Bone marrow (tissue), 2 donors: ENCODE results near the gene INS.
"Not testable (repeated sequence)": the region's sequence is repeated elsewhere in the genome, so short reads cannot be mapped to it uniquely, and the experiment has no call there.

Experiments used
- DNase-seq, 2 donors: peaks; one replicate each; lab custom pipeline; 2025; lab: John Stamatoyannopoulos, UW

Gene INS

DNA sequence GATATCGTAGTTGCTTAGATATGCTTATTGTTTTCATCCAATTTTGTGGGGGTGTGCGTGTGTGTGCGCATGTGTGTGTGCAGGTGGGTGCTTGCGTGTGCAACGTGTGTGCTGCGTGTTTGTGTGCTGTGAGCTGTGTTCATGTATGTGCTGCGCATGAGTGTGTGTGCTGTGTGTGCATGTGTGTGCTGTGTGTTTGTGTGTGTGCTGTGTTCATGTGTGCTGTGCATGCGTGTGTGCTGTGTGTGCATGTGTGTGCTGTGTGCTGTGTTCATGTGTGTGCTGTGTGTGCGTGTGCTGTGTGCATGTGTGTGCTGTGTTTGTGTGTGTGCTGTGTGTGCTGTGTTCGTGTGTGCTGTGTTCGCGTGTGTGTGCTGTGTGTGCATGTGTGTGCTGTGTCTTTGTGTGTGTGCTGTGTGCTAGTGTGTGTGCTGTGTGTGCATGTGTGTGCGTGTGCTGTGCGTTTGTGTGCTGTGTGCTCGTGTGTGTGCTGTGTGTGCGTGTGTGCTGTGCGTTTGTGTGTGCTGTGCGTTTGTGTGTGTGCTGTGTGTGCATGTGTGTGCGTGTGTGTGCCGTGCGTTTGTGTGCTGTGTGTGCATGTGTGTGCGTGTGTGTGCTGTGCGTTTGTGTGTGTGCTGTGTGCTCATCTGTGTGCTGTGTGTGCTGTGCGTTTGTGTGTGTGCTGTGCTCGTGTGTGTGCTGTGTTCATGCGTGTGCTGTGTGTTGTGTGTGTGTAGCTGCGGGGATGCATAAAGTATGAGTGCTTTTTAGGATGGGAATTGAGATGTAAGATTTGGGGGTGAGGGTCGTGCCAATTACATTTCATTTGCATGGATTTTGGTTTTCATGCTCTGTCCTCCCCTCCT lies 29.4 kb downstream of the INS start:
- no peak for DNase-seq

DNA sequence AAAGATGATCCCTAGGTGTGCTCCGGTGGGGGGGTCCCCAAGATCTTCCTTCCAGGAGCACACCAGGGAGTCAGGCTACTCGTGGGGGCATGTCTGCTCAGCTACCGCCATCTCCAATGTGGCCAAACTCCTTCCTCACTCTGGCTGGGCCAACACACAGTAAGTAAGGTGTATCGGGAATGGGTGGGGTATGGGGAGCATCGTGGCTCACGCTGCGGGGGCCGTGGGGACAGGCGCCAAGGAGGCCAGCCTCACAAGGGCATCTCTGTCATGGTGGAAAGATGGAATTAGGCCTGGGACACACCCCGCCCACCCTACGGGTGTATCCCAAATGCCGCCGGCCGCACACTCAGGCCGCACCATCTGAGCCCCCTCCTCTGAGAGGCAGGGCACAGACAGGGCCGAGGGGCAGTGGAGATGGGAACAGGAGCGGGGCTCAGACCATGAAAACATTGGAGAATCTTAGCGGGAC lies 30.1 kb downstream of the INS start:
- DNase-seq = no peak

DNA sequence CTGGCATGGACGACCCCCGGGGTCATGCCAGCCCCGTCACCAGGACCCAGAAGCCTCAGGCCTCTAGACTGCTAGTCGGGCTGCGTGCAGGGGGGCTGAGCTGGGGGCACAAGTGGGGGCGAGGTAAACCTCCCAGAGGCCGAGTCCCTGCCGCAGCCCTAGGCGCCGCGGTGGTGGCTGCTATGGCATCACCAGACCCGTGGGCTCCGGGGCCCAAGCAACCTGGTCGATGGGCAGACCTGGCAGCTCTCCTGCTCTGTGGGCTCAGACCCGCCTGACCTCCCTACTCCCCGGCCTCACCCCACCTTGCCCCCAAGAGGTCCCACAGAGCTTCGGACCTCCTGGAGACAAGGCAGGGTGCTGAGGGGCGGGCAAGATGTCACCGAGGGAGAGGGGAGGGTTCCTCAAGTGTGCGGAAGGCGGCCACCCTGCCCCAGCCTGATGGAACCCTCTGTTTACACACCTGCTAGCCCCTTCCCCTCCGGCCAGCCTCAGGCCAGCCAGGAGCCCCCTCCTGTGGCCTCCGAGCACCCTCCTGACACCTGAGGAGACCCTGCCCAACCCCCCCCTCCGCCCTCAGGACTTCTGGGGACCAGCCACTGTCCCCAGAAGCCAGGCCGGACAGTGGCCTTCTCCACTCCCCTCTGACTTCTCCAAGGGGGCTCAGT lies 31.2 kb downstream of the INS start:
- DNase-seq = no peak

DNA sequence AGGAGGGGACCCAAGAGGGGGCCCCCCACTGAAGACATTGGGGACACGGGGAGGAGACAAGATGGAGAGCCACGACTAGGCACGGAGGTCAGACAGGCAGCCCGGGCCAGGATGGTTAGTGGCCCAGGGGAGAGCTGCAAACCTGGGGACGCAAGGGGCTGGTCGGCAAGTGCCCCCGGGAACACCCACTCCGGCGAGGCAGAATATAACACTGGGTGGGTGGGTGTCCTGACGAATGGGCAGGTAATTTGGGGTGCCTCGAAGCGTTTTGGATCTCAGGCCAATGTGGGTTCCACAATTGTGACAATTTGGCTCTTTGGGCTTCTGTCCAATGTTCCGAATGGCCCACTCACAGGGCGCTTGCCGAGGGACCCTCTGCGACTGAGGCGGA lies 31.7 kb downstream of the INS start:
- DNase-seq = no peak

DNA sequence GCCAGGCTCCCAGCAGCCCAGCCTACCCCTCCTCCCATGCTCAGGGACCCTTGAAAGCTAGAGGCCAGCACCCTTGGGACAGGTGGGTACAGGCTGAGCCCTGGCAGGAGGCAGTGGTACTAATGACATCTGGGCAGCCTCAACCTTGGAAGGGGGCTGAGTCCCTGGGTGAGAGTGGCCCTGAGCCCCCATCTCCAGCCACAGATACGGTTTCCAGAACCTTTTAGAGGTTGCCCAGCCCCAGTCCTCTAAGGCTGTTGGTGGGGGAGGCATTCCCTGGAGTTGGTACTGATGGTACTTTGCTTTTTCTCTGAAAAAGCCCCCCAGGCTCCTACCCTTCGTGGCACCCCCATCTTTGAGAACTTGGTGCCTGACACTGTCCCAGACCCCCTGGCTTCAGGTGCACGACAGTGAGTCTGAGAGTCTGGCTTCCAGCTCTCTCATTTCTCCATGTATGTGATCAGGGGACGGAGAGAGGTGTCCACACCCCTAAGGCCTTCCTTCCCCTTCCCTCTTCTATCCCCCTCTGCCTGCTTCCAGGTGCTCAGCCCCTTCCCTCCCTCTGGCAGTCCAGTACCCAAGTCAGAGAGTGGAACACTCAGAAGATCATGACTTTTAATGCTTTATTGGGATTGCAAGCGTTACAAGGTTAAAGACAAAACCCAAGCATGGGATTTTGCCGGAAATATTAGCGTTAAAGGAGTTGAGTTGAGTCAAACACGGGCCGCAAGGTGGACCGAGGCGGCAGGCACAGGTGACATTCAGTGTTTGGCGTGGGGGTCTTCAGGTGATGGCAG lies 32.3 kb downstream of the INS start:
- no peak for DNase-seq

DNA sequence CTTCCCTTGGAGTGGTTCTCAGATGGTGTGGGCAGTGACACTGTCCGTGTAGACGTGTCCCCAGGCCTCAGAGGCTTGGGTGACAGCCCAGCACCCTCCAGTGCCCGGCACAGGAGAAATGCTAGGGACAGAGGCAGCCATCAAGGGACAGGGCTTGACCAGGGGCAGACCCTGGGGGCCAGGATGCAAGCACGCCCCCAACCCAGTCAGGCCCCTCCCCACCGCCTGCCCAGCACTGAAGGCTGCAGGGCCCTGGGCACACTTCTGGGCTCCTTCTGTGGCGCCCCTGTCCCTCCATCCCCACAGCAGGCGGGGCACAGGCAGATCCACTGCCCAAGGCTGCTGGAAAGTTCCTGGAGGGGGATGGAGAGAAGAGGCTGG lies 32.9 kb downstream of the INS start:
- no peak for DNase-seq

DNA sequence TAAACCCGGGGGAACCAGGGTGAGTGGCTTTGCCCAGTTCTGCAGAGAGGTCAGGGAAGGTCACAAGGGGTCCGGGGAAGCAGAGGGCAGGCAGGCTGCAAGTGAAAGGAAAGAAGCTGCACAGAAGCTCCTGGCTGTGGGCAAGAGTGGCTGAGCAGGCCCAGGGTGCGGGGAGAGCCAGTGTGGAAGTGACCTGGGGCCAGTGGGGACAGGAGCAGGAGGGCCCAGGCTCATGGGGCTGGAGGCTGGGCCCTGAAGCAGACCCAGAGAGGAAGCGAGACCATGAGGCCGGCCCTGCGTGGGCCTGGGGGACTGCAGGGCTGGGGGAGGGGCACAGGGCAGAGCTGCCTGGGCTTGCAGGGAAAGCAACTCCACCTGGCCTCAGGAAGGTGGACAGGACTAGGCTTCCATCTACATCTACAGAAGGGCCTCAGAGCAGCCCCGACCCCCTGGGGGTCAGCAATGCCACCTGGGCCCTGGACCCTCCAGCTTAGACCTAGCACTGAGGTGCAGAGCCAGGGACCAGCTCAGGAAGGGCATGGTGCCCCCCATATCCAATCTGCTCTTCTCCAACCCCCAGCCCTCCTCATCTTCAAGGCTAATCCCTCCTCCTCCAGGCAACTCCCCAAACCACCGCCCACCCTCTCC lies 33.4 kb downstream of the INS start:
- DNase-seq = no peak

DNA sequence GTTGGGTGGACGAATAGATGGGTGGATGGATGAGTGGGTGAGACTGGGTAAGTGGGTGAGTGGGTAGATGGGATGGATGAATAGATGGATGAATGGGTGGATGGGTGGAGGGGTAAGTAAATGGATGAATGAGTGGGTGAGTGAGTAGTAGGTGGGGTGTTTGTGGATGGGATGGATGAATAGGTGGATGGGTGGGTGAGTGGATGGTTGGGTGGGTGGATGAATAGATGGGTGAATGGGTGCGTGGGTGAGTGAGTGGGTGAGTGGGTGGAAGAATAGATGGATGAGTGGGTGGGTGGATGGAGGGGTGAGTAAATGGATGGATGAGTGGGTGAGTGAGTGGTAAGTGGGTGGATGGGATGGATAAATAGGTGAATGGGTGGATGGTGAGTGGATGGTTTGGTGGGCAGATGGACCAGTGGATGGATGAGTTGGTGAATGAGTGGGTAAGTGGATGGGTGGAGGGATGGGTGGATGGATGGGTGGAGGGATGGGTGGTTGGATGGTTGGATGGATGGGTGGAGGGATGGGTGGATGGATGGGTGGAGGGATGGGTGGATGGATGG lies 34.4 kb downstream of the INS start:
- no peak for DNase-seq

DNA sequence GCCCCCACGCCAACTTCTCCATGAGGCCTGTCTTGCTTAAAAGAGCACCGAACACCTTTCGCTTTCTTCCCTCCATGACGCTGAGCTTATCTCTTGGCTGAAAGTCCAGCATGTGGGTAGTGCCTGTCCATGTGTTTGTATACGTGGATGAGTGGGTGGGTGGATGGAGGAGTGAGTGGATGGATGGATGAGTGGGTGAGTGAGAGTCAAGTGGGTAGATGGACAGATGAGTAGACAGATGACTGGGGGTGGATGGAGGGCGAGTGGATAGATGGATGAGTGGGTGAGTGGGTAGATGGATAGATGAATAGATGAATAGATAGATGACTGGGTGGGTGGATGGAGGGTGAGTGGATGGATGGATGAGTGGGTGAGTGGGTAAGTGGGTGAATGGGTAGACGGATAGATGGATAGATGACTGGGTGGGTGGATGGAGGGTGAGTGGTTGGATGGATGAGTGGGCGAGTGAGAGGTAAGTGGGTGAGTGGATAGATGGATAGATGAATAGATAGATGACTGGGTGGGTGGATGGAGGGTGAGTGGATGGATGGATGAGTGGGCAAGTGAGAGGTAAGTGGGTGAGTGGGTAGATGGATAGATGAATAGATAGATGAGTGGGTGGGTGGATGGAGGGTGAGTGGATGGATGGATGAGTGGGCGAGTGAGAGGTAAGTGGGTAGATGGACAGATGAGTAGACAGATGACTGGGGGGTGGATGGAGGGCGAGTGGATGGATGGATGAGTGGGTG lies 36.1 kb downstream of the INS start:
- DNase-seq = not testable (repeated sequence)

DNA sequence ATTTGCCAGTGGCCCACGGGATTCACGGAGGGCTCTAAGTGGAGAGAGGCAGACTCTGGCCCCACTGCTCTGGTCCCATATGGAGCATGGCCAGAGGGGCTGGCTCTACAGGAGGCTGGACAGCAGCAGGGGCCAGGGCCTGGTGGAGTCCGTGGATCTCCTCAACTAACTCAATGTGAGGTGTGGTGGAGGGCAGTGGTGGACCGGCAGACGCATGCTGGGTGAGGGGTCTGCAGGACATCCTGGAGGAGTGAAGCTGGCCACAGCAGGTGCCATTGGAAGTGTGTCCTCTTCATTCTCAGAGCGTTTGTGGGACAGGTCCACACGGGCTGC lies 37.4 kb downstream of the INS start:
- DNase-seq = no peak

DNA sequence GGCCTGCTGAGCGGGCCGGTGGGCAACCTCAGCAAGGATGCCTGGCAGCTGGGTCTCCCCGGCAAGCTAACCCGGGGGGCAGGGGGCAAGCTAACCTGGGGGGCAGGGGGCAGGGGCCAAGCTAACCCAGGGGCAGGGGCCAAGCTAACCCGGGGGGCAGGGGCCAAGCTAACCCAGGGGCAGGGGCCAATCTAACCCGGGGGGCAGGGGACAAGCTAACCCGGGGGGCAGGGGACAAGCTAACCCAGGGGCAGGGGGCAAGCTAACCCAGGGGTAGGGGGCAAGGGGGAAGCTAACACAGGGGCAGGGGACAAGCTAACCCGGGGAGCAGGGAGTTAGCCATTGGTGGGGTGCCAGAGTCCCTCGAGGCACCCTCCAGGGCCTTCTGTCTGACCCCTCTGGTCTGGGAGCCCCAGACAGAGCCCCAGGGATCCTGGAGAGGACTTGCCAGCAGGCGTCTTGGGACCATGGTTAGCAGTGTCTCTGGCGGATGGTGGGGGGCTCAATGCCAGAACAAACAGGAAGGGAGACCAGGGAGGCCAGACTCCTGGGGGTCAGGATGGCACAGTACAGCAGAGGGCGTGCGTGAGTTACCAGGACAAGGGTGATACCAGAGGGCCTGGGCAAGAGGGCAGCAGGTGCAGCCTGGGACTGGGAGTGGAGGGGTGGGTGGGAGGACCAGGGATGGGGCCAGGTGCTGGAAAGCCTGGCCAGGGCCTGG lies 37.9 kb downstream of the INS start:
- DNase-seq = no peak

DNA sequence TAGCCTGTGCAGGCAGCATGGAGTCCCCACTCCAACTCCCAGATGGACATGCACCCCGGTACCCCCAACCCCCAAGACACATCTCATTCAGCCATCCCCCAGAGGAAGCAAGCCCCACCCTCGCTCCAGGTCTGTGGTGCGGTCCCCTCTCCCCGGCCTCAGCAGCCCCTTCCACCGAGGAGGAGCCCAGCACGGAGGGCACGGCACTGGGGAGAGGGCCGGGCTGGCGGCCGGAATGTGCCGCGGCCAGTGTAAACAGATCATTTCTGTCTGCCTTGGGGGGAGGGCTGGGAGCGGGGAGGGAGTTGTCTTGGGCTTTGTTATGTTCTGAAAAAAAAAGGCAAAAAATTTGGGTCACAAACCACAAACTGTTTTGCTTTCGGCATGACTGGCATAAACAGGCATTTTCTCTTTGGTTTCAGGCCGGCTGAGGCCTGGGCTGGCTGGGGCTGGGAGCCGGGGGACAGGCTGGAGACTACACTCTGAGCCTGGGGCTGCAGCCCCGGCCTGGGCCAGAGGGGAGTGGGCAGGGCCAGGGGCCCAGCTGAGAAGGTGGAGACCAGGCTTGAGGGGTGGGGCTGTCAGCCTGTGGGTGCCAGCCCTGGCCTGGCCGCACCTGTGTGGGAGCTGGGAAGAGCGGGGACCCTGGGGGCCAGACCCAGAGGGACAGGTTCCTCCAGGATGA lies 38.6 kb downstream of the INS start:
- no peak for DNase-seq

DNA sequence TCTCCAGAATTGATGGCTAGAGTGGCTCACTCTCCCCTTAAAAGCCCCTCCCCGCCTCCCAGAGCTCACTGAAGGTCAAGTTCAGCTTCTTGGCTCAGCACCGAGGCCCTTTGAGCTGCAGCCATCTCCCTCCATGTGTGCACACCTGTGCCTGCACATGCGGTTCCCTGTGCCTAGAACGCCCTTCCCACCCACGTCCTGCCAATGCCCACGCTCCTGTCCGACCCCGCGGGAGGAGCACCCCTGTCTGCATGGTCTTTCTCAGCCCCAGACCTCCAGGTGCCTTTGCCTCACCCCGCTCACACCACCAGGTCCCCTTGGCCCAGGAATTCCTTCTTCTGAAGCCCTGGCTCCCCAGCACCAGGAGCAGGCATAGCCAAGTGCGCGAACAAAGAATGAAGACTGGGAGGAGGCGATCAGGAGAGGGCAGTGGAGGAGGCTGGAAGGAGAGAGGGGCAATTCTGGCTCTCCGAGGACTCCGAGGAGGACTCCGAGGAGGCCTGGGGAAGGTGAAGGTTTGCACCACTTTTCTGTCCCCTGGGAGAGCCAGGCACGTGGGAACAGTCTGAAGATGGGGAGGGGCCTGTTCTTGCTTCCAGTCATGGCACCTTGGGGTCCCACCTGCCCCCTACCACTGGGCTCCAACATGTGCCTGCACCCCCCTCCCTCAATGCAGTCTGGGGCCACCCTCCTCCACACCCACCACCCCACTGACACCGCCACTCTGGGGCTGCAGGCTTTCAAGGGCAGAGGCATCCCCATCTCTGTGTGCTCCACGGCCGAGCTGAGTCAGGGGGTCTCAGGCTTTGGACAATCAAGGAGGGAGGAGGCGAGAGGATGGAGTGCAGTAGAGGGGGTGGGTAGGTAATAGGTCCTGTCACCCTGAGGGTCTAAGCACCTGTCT lies 39.5 kb downstream of the INS start:
- DNase-seq = no peak

DNA sequence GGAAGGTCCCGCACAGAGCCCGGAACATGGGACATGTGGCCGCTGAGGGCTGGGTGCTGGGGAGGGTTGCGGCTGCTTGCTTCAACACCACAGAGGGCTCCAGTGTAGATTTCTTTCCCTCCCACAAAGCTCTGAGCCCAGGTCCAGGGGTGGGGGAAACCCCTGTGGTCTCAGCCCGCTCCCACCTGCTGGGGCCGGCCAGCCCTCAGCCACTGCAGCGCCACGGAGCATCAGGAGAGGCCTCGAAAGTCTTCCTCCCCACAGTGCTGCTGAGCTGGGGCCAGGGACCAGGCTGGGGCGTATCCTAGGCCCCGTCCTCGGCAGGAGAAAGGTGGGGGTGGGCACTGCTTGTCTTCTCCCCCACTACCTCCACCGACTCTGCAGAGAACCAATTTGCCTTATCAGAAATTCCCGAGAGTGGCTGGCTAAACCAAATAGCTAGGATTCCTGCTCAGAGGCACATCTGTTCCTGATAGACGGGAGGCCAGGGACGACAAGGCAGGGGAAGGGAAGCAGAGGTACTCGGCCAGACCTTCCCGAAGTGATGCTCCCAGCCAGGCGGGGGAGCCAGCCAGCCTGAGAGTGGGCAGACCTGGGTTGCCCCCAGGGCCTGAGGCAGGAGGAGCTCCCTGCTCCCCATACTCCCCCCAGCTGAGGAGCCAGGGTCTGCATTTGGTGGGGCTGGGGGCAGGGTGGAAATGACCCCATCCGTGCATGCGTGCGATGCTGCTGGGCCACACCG lies 40.5 kb downstream of the INS start:
- DNase-seq = no peak

DNA sequence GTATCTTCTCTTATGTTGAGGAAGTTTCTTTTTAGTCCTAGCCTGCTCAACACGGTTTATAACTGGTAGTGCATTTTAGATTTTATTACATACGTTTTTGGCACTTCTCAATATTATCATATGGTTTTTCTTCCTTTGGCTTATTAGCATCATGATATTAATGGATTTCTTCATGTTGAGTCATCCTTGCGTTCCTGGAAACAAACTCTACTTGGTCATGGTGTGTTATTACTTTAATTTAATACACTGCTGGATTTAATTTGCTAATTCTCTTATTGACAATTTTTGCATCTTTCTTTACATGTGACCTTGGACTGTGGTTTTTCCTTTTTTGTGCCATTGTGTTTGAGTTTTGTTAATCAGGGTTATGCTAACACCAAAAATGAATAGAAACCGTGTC lies 42.3 kb downstream of the INS start:
- DNase-seq = no peak

DNA sequence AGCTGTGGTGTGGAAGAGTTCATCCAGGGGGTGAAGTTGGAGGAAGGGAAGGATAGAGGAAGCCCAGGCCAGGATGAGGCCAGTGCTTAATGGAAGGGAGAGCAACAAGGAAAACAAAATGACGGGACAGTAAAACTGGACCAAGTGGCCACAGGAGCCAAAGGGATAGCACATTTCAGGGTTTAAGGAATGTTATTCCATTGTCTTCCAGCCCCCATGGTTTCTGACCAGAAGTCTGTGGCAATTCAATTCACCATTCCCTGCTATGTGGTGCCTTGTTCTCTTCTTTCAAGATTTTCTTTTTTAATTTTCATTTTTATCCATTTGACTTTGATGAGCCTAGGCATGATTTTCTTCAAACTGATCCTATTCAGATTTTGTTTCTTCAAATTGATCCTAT lies 44.3 kb downstream of the INS start:
- DNase-seq = no peak

DNA sequence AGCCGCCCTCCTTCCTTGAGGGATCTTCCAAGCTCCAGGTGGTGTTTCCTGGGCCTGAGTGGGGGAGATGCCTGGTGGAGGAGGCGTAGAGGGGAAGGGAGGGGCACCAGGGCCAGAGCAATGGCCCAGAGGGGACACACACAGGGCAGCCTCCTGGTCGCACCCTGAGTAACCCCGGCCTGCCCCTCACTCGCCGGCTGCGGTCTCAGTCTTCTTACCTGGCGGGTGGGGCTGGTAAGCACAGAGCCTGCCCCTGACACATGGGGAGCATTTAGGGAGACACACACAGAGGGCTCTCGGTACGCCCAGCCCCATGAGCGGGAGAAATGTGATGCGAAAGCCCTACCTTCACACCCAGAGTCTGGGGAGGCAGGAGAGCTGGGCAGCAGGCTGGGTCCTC lies 45.7 kb downstream of the INS start:
- DNase-seq = no peak
